Testis (tissue), 2 donors: ENCODE results near the gene TINAG.

Experiments used
- CTCF ChIP-seq, 3 experiments: fragments of 450-650 bp in 2 of 3; fragments of 200-600 bp in 1 of 3; sonication (generic) in 1 of 3; IDR thresholded peaks; one replicate each; pipeline ENCODE4 v1.5.1; 2016 to 2019; ENCODE audit warnings: antibody characterized with exemption in 3 of 3, mild to moderate bottlenecking in 2 of 3, moderate library complexity in 1 of 3
- POLR2A ChIP-seq: fragments of 450-650 bp; IDR thresholded peaks from one replicate; pipeline ENCODE4 v1.6.1; 2017; ENCODE audit warnings: antibody characterized with exemption, mild to moderate bottlenecking, moderate library complexity

- TF ChIP-seq CTCF (IDR thresholded peaks at IDR 0.05) (no peak), POLR2A (no peak)
Observed at GRCh38 chr6:54403096-54403495, 94.9 kb downstream of the TINAG start.
